HG03025 (cell line): ENCODE measurements around the gene NRG2.

Source experiments
- ATAC-seq: cut with Tn5 transposase; IDR thresholded peaks from one replicate; pipeline ENCODE4 v1.9.1; 2021; ENCODE audit warnings: mild to moderate bottlenecking, moderate library complexity; ENCODE audit not compliant: unreplicated experiment, low FRiP score

Gene NRG2

DNA sequence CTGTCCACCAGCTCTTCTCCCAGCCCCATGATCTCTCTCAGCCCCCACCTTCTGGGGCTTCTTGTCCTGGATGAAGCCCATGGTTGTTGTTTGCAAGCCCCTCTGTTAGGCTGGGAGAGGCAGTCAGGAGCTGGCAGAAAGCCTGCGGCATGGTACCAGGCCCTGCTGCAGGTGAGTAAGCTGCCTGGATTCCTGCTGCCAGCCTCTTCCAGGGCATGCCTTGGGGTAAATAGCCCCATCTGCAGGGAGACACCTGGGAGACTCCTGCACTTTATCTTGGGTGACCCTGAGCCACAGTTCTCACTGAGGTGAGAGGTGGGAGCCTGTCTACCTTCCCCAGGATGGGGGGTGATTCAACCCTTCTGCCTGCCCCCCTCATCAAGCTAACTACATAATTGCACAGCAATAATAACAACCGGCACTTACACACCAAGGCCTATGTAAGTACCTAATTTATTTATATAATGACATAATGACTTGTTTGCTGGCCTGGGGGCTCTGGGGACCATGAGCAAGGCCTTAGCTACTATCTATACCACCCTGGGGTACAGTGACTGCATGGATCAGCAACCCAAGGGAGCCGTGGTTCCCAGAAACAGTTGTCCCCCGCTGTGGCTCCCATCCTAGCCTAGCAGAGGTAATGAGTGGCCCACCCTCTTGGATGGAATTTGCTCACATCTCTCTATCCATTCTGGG lies 131.5 kb downstream of the NRG2 start:
- no peak for ATAC-seq

DNA sequence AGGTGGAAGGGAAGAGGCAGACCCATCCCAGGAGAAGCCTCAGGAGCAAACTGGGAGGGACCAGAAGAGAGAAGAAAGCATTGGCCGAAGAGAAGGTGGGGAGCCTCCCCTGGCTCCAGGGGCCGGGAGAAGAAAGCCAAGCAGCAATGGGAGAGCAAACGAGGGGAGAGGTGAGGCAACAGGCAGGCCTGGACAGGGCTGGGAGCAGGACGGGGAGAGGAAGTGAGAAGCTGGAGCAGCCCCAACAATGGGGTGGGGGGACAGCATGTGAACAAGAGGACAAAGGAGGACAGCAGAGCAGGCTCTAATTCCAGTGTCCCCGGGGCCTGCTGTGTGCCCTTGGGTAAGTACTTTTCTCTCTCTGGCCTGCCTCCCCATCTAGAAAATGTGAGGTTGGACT lies 132.2 kb downstream of the NRG2 start:
- ATAC-seq: no peak

DNA sequence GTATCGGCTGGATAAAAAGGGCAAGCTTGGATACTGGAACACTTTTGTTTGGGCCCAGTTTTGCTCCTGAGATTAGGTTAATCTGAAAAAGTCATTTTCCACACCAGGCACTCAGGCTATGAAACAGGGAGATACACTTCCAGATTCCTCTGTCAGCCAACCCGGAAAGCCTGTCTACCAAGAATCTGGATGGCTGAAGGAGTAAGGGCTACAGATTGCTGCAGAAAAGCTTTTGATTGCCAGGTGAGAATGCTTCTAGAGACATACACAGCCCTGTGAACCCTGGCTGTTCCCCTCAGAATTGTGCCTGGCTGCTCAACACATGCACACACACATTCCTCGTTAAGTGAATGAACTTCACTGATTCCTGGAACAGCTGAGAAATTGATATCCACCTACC lies 133.1 kb downstream of the NRG2 start:
- ATAC-seq: no peak

DNA sequence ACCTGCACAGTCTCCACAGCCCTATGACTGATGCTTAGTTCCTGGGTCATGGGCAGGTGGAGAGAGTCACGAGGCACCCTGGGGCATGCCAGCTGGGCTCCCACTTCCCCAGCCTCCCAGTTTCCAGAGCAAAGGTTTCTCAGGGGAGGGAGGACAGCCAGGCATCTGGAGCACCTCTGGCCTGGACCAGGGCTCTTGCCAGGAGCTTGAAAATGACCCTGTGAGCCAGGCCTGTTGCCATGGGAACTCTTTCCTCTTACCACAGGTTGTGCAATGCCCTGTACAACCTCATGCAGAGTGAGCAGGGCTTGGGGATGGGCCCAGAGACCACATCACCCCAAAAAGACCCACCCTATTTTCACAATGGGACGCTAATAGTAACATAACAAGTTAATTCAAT lies 134.3 kb downstream of the NRG2 start:
- no peak for ATAC-seq

DNA sequence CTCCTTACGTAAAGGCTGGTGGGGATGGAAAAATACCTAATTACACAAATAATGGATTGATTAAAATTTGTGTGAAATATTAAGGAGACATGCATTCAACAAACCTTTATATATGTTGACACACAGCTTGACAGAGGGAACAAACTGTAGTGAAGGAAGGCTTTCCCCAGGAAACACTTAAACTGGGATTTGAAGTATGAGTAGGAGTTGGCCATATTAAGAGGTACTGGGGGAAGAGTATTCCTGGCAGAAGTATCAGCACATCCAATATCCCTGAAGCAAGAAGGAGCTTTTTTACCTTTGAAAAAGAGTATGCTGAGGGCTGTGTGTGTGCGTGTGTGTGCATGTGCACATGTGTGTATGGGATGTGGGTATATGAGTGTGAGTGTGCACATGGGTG lies 136.4 kb downstream of the NRG2 start:
- no peak for ATAC-seq

DNA sequence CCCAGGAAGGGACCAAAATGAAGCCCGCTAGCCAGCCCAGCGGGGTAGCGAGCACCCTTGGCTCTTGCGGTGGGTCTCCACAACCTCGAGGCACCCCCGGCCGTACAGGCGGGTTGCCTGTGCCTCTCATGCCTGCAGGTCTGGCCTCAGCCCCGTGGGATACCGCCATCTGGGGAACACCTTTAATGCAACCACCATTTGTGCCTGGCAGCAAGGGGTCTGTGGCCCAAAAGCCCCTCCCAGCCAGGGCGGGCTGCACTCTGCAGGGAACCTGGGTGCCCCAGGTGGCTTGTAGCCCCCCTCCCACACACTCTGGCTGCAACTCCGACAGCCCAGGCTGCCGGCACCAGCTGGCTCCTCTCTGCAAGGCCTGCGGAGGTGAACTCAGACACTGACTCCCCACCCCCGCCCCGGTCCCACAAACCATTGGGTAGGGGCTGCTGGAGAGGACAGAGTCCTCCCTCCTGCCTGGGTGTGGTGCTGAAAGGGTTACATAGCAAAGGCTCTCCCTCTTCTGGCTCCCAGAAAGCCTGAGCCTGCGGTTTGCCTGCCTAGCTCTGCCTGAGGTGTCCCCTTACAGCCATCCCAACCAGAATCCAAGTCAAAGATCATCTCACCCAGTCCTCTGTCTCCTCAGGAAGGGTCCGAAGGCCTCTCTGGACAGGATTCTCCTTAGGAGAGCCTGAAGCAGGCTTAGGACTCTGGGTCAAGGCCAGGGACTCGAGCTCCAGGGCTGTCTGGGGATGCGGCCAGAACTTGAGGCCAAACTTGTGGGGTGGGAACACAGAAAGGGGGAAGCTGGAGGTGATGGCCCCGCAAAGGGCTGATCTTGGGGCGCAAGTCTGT lies 138.1 kb downstream of the NRG2 start:
- ATAC-seq: no peak

DNA sequence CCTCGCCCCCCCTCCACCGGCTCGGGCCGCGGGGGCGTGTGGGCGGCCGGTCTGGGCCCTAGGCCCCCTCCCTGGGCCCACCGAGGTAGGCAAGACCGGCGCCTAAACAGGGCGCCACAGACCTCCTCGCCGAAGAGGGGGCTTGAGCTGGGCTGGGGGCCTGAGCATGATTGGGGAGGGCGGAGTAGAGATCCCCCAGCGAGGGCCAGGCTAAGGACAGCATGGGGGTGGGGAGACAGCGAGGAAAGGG lies 138.6 kb downstream of the NRG2 start:
- no peak for ATAC-seq

DNA sequence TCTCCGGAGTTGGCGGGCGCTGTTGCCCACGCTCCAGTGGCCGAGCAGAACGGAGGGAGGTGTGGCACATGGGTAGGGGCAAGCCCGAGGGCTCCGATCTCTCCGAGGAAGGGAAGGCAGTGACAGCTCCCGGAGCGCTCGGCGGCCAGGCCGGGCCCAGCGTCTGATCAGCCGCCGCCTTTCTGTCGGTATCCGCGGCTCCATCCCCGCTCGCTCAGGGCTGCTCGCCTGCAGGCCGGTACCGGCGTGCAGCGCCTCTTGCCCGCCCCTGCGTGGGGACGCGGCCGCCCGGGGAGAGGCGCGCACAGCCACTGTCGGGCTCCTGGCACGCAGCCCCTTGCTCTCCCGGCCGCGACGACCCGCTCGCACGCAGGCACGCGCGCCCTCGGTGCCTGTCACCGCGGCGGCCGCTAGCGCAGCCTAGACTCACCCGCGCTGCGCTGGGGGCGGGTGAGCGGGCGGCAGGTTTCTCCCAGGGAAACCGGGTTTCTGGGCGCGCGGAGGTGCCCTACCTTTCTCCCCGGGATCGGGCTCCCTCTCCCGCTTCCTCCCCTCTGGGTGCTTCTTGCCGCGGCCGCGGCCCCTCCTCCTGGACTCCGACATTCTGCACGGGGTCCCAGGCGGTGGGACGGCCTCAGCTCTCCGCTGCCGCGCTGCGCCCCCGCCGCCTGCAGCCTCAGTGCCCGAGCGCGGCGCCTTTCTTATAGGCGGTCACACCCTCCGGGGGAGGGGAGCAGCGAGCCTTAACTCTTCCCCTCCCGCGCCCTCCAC lies 139.1 kb downstream of the NRG2 start:
- no peak for ATAC-seq

DNA sequence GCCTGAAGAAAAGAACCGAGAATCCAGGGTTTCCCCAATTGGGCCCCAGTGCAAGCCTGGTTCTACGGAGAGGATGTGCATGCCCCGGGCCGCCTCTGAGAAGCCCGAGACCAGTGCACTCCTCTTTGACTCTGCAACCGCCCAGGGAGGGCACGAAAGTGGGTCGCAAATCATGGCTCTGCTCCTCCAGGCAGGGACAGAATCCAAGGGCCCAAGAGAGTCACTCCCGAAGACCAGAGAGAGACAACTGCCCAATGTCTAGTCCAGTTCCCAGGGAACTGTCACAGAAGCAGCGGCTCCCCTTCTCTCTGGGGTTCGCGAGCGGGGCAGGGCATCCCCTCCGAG lies 139.7 kb downstream of the NRG2 start:
- ATAC-seq: no peak

DNA sequence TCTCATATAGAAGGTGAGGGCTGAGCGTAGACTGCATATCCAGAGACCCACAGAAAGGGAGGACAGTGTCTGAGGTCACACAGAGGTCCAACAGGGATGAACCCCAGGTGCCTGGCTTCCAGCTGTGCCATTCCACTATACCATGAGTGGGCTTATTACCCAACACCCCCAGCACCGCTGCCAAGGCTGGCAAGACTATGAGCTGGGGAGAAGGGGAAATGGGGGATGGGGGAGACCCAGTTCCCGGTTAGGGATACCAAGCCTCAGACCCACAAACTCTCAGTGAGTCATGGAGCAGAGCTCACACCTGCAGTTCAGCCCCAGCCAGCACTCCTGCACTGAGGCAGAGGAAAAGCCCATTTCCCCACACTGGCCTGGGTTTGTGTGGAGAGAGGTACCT lies 141.1 kb downstream of the NRG2 start:
- no peak for ATAC-seq

DNA sequence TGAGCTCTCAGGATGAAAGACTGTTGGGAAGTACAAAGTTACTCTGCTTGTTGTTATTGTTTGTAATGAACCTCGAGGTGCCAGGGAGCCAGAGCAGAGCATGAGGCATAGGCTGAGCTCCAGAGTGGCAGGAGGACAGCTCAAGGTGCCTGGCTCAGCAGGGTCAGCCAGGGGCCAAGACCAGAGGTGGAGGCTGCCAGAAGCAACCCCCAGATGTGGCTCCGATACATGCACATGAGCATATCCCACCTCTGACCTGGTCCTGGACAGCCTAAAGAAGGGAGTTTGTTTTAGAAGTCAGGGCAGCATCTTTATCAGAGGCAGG lies 141.9 kb downstream of the NRG2 start:
- ATAC-seq: no peak

DNA sequence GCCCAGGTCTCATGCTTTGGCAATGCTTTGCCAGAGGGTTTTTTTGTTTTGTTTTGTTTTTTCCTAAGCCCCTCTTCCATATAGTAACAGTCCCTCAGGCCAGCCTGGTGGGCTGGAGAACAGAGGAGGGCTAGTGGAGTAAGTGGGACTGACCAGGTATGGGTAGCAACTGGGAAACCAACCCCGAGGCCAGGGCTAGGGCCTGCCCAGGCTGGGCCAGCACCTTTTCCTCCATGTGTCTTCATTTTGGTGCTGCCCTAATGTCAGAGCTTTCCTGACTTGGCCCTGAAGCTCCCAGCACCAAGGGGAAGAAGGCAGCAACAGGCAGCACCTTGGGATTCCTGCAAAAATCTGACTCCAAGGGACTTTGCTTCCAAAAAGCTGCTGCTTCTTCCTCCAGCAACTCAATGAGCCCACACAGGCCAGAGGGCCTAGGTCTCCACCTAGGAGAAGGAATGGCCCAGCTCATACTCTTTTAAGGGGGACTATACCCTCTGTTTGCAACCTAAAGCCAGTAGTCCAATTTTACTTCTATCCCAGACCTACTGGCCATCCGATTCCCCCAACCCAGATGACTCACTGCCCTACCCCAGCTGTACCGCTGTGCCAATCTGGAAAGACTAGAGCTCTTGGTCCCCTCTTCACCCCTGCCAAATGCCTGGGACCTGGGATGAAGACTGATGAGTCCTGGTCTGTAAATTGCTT lies 142.4 kb downstream of the NRG2 start:
- no peak for ATAC-seq

DNA sequence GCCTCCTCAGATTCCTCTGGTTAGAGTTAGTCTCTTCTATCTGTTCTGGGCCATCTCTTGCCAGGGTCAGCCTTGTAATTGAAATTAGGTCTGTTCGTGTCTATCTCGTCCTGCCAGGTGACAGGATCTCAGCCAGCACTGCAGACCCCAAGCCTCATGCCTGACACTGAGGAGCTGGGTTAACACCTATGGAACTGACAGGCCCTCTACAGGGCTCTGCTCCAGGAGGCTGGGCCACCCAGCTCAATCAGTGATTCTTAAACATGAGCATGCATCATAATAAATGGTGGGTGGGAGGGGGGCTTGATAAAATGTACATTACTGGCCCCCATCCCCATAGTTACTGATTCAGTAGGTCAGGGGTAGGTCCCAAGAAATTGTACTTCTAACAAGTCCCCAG lies 144.1 kb downstream of the NRG2 start:
- ATAC-seq: no peak

DNA sequence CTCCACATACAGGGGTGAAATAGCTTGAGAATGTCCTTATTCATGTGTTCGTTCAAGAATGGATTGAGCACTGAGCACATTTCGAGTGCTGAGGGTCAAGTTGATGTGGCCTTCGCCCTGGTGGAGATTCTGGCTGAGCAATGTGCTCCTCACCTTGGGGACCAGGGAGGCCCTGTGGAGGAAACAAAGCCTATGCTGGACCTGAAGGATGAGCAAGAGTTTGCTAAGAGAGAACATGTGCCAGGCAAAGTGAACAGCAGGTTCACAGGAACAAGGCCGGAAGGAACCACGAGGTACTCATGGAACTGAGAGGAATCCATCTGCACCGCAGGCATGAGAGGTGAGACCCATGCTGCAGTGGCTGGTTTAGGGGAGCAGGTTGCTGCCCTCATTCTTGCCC lies 145.1 kb downstream of the NRG2 start:
- no peak for ATAC-seq

DNA sequence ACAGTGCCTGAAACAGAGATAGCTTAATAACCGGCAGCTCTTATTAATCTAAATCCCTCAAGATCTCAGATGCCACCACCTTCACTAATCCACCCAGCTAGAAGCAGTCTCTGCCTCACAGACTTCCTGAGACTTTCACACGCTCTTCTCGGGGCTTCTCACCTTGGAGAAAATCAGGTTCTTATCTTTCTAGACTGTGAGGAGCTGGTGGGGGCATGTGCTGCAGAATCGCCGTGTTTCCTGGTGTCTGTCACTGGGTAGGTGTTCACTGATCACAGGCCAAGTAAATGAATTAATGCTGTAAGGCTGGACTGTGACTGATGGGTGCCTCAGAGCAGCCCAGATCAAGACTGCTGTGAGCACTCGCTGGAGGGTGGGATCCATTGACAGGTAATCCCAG lies 145.8 kb downstream of the NRG2 start:
- no peak for ATAC-seq

DNA sequence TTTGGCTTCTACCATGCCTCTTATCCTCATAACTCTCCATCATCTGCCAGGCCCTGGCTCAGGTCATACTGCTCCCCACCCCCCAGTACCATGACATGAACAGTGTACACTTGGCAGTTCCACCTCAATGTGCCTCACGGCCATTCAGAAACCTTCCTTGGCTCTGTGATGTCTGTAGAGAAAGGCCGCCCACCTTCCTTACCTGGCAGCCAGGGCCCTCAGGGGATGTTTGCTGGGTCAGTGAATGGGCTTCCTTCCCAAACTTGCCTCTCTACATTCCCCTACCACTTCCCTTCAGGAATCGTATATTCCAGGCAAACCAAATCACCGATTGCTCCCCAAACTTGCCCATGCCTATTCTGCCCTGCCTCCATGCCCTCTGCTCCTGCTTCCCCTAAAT lies 146.4 kb downstream of the NRG2 start:
- no peak for ATAC-seq

DNA sequence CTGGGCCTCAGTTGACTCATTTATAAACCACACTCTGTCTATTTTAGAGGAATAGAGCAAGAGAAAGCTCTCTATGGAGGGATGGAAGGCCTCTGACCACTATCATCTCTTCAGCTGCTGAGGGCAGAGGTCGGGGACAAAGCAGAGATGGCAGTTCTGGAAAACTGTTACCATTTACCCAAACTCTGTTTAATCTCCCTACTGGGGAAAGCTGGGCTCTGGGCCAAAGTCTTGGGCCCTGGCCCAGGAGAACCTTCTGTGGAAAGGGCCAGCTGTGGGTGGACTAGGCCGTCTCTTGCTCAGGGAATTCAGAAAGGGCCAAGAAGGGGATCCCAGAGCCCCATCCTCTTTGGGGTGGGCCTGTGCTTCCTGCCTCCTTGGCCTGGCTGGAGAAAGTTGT lies 147.5 kb downstream of the NRG2 start:
- no peak for ATAC-seq

DNA sequence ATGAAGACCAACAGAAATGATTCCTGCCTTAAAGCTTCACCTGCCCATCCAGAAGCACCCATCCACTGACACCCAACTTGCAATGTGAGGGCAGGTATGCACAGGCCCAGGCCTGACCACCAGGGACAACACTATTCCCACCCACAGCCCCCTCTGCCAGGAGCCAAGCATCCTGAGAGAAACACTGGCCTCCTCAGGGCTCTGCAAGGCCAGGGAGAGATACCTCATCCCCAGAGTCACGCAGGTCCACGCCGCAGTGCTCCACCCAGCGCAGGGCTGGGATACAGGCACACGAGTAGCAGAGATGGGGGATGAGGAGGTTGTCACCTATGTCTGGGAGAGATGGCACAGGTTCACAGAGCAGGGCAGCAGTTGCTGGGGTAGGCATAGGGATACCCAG lies 148.1 kb downstream of the NRG2 start:
- no peak for ATAC-seq

DNA sequence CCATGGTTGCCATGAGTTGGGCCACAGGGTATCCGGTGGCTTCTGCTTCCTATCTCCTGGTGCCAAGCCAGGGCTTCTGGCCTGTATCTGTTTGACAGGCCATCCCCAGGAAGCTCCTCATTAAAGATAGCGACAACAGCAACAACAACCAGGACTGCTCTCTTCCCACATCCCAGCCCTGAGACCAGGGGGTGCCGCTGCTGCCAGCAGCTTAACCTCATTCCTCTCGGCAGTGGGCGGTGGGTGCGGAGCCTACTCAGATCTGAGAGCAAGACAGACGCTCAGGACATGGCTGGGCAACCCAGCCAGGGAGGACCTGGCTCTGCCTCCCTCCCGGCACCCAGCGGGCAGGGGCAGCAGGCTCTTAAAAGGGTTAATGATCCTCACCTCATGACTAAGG lies 149.2 kb downstream of the NRG2 start:
- no peak for ATAC-seq

DNA sequence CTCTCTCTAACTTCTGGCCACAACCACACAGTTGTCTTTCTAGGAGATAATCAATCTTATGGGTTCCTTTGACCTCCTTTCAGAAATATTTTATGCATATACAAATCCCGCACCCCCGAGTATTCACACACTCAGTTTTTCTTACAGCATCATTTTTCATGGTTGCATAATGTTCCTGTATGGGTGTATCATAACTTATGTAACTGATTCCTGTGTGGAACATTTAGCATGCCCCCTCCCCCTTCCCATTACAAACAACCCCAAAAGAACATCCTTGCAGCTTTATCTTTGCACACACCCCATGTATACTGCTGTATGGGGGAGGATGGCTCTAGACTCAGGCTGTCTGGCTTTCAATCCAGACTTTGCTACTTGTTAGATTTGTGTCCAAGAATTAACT lies 153.7 kb downstream of the NRG2 start:
- no peak for ATAC-seq

DNA sequence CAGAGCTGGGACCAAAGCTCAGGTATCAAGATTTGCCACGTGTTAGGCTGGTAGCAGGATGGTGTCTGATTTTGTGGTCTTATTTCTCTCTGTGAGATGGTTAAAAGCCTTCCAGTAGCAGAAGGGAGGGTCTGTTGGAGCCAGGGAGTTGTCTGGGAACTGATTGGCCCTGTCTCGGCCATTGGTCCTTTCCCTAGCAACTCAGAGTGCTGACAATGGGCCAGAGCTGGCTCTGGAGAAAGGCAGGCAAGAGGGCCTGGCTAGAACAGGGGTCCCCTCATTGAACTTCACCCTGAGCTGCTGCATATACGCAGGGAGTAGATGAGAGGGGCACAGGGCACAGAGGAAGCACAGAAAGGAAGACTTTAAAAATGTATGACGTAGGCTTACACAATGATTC lies 154.7 kb downstream of the NRG2 start:
- no peak for ATAC-seq
